DMS79 (cell line): ENCODE data around the gene USP6.
"Not testable (repeated sequence)": the region's sequence is repeated elsewhere in the genome, so short reads cannot be mapped to it uniquely, and the experiment has no call there.

Source experiments
- DNase-seq: peaks from one replicate; lab custom pipeline; 2025; lab: John Stamatoyannopoulos, UW

Gene USP6

DNA sequence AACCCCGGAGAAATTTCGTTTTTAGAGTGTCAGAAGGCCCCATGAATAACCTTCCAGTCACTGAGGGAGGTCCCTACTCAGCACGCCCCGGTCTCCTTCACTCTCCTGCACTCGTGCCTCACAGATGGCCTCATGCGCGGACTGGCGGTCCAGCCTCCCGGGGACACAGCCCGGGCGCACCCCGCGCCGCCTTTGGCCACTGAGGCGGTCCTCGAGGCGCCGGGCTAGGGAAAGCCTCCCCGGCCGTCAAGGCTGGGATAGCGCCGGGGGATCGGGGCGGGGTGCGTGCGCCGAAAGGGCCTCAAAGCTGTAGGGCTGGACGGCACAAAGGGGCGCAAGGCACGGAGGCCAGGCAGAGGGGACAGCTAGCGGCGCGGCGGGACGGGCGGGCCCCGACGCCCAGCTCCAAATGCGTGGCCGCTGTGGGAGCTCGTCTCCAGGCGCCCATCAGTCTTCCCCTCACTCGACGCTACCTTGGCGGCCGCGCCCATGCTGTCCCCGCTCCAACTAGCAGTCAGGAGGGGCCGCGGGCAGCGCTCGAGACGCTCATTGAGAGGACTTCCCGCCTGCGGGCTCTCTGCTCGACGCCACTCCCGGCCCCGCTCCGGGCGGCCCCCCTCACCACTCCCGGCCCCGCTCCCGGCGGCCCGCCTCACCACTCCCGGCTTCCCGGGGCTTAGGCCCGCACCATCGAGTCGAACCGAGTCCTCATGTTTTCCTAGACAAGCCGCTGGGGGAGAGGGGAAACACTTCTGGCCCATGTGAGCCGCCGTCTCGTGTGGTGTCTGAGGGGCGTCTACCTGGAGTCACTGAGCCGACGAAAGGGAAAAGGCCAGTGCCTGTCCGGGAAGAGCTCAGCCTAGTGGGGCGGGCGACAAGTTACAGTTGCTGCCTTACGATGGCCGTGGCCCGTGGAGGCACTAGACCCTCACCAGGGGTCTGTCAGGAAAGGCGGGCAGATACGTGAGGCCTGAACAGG lies at the start of gene USP6:
Gene USP6, plus strand, starts transcription at position 360 of the 979 bp plus-strand sequence. CDS start 14,336 bp downstream, outside the sequence.
- no peak for DNase-seq

DNA sequence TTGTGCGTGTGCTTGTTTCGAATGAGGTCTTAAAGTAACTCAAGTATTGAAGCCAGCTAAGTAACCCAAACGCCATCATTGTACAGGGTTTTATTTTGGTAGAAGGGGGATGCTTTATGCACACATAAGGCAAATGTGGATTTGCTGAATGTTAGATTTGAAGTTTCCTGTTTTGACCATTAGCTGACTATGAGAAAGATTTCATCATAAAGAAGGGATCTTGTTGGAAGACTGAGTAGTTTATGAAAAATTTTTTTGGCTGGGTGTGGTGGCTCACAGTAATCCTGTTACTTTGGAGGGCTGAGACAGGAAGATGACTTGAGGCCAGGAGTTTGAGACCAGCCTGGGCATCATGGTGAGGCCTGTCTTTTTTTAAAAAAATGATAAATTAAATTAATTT lies 47.6 kb upstream of the USP6 start:
- DNase-seq: no peak

DNA sequence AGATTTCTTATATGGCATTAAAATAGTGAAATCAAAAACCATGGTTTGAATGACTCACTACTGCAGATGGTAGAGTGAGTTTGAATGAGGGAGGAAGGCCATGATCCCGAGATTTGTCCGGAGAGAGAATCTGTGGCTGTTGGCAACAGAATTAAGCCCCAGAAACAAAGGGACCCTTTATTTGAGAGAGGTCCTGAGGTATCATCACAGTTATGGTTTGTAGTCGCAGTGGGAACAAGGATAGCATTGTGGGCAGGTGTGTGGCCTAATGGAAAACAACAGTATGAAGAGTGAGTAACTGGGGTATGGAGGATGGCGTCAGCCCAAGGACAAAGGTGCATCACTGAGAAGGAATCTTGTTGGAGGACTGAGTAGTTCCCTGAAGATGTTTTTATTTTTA lies 46.1 kb upstream of the USP6 start:
- no peak for DNase-seq

DNA sequence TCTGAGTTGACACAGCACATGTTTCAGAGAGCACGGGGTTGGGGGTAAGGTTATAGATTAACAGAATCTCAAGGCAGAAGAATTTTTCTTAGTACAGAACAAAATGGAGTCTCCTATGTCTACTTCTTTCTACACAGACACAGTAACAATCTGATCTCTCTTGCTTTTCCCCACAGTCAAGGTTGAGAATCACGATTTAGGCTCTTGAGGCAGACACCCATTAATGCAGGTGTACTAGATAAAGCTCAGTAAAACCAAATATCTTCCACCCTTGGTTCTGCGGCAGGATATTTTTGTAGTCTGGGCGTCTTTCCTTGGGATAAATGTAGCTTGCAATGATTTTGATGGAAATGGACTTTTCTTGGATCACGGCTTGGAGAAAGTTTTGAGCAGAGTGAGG lies 40.4 kb upstream of the USP6 start:
- DNase-seq: not testable (repeated sequence)

DNA sequence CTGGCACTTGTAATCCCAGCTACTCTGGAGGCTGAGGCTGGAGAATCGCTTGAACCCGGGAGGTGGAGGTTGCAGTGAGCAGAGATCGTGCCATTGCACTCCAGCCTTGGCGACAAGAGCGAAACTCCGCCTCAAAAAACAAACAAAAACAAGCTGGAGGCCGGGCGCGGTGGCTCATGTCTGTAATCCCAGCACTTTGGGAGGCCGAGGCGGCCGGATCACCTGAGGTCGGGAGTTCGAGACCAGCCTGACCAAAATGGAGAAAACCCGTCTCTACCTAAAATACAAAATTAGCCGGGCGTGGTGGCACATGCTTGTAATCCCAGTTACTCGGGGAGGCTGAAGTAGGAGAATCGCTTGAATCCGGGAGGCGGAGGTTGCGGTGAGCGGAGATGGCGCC lies 38.6 kb upstream of the USP6 start:
- not testable (repeated sequence) for DNase-seq

DNA sequence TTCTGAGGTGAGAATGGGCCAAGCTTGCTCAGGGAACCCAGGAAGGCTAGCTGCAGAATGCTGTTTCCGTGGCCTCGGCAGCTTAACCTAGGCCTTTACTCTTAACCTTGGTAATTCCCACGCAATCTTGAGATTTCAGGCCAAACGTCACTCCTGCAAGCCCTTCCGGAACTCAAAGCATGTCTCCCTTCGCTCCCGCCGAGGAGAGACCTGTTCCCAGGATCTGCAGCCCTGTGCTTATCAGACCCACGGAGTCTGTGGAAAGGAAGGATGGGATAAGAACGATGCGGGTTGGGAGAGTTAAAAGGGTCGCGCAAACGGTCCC lies 38.1 kb upstream of the USP6 start:
- DNase-seq: no peak

DNA sequence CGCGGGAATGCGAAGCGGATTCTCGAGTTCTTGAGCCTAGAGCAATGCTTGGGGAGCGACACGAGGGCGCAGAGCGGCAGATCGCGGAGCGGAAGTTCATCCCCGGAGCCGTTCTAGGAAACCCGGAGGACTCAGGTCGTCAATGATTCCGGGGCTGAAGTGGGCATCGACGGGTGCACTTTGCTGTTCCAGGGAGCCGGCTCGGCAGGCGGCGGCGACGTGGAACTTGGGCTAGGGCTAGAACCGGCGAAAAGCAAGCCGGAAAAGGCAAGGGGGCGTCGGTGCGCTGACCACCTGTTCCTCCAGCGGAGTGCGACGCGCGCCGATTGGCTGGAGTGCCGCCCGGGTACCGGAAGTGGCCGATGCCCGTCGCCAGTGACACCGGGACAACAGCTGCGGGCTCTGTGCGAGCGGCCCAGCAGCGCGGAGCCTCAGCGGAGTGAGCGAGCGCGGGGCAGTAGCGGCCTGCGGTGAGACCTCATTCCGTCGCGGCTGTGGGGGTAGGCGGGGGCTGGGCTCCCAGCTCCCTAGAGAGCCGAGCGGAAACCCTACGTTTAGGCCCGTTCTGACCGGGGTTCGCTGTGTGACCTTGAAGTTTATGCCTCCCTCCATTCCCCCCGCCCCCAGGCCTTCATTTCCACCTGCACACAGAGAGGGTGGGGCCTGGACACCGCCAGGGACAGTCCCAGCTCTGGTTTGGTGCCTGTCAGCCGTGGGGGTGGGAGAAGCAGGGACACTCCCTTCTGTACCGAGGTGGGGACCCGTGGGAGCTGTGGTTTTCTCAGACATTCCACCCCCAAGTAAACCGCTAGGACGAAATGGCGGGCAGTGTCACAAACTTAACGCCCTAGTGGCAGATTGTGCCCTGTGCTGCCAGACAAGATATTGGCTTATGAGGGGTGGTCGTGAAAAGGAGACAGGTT lies 37.5 kb upstream of the USP6 start, which contains the start of gene ZFP3:
Gene ZFP3, plus strand, starts transcription at position 362 of the 923 bp plus-strand sequence. CDS start 13,038 bp downstream, outside the sequence.
- peak; percentile 93 for DNase-seq

DNA sequence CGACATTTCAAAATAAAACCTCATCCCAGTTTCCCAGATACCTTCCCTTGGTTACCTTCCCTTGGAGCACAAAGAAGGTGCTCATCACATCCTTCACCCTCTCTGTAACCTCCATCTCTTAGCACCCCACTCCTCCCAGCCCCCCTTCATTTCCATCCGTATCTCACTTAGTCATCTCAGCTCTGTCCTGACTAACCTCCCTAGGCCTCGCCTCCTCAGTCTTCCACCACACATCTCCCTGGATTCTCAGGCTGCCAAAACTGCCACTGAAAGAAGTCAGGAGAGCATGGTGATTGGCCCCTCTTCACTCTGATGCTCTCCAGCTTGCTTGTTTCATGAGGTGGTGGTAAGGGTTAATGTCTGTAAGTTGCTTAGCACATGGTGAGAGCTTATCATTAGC lies 35.2 kb upstream of the USP6 start:
- no peak for DNase-seq

DNA sequence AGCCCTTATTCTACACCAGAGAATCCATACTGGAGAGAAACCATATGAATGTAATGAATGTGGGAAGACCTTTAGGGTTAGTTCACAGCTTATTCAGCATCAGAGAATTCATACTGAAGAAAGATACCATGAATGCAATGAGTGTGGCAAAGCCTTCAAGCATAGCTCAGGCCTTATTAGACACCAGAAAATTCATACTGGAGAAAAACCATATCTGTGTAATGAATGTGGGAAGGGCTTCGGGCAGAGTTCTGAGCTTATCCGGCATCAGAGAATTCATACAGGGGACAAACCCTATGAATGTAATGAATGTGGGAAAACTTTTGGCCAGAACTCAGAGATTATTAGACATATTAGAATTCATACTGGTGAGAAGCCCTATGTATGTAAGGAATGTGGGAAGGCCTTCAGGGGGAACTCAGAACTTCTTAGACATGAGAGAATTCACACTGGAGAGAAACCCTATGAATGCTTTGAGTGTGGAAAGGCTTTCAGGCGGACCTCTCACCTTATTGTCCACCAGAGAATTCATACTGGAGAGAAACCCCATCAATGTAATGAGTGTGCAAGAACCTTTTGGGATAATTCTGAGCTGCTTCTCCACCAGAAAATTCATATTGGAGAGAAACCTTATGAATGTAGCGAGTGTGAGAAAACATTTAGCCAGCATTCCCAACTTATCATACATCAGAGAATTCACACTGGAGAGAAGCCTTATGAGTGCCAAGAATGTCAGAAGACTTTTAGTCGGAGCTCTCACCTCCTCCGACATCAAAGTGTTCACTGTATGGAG lies 23.4 kb upstream of the USP6 start:
- DNase-seq: no peak

DNA sequence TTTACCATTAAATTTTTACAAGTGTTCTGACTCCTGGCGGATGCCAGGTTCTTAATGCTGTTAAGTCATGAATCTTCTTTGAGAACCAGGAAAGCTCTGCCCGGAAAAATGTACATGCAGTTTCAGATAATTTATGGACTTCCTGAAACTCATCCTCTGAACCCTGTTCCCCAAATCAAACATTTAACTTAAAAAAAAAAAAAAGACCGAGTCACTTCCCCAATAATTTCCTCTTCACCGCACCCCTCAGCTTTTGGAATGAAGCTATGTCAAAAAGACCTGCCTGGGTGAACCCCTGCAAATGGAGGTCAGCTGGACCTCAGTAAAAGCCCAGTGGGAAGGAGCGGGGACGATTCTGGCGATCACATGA lies 19.1 kb upstream of the USP6 start:
- DNase-seq: no peak

DNA sequence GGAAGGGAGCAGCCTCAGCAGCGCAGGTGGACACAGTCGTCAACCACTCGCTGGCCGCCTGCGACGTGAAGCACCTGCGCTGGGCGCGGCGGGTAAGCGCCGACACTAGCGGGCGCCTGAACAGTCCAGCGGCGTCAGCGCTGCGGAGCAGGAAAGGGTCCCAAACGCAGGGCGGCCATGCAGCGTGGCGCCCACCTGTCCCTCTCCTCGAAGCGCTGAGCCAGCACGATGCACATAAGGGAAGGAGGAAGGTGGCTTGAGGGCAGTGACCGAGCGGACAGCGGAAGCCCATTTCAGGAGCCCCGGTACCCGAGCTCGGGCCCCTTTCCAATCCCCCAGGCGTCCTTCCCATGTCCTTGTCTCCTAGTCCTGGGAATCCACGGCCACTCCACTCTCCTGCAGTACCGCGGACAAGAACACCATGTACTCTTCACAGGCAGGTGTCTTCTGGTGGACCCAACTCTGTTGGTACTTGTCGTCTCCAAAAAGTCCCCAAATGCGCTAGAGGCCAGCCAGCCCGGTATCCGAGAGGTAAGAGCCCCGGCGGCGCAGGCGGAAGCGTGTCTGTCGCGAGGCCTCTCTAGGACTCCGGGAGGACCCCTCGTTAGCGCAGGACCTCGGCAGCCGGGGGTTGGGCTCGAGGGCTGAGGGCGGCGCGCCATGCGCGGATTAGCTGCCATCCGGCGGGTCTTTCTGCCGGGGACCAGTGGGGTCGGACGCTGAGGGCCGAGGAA lies 18.6 kb upstream of the USP6 start:
- DNase-seq: peak; percentile 77

DNA sequence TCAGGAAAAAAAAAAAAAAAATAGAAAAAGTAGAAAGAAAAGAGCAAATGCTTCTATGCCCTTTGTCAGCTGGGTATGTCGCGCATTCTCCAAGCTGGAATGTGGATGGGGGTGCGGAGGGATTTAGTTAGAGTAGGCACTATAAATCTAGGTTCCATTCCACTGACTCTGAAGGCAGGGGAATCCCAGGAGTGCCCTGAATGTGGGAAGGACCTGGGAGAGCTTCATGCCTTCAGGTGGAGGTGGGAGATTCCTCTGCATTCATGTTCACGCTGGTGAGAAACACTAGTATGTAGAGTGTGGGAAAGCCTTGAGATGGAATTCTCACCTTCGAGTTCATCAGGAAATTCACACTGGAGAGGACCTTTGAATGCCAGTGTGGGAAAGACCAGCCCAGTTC lies 16.6 kb upstream of the USP6 start:
- no peak for DNase-seq

DNA sequence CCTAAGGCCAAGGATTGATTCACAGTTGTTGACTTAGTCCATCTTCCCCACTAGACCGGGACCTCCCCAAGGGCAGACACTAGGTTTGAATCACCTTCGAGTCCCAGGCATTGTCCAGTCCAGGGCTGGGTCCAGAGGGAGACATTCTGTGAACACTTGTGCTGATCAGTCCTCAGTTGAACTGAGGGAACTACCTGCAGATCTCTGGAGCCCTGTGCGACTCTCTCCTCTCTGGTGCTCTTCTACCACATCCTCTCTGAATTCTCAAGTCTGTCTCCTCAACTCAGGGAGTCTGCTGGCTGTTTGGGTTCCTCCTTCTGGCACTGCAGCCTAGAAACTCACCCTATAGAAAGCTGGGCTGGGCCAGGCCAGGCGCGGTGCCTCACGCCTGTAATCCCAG lies 15.0 kb upstream of the USP6 start:
- no peak for DNase-seq

DNA sequence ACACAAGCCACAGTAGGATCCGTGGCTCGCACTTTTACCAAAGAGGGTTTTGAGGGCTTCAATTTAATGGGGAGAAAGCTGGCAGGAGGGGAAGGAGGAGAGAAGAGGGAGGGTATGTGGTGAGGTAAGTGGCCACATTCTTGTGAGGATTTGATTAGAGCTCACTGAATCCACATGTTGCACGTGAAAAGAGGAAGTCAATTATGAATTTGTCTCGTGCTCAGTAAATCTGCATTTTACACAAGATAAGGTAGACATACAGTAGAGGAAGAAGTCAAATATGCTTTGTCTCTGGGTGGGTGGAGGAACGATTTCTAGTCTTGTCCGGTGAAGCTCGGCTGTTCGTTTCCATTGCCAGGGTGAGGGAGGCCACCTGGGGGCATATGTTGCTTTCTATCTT lies 5.0 kb upstream of the USP6 start:
- peak; percentile 4 for DNase-seq

DNA sequence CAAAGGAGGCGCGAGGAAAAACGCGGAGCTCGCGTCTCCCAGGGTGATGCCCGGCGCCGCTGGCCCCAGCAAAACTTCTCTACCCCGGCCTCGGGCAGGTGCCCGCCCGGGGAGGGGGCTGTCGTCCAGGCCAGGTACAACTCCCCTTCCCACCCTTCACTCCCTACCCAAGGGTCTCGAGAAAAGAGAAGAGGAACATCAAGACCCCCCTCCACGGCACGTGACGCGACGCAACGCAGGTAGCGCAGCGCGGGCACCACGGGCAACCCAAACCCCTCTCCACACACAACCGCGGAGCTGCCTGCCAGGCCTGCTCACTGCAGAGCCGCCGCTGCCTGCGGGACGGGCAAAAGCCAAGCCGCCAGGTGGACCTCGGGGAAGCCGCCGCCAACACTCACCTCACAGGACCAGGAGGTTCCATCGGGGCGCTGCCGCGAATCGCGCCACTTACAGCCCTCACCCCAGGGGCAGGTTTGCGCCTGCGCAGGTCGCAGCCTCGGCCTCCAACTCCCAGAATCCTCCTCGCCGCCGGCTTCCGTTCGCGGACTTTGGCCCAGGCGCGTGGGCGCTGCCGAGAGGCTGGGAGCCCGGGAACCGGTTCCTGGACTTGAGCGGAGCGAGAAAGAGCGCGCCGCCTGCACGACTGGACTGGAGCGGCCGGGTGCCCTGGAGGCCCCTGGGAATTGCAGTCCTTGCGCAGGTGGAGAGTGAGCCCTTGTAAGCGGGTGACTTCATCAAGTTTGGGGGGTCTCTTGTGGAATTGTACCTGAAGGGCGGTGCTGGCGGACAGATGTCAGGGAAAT lies 4.2 kb upstream of the USP6 start, which contains the start of gene ZNF232:
Gene ZNF232, minus strand, starts transcription at position 477 of the 803 bp plus-strand sequence. Its CDS starts 56 bp downstream, at position 421.
- peak; percentile 96 for DNase-seq

DNA sequence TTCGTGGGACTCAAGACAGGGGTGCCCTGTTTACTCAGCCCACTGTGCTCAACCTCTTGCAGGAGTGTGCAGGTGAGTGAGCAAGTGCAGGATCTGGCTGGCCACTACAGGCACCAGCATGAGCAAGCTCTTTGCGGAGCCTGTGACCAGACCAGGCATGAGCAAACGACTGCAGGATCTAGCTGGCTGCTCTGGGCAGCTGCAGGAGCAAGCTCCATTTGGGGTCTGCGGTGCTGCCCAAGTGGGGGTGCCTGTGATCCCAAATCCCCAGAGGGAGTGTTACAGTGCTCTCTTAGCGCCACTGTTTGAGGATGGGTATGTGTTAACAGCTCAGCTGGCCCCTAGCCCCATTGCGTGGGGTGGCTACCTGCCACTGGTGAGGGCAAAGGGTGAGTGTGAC lies 2.4 kb downstream of the USP6 start:
- no peak for DNase-seq

DNA sequence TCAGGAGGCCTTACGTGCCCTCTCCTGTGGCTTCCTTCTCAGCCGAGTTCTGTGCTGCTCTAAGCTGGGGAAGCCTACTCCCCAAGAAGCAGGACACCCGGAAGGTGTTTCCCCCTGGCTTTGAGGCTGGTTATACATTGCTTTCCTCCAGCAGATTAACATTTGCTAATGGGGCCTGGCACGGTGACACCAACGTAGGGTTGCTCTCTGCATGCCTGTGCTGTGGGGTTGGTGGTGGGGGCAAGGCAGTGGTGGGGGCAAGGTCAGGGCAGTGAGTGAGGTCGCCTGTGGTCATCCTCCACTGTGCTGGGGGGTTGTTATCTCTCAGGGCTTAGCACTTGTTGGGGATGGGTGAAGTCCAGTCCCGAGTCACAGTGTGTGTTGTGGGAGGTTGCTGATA lies 4.2 kb downstream of the USP6 start:
- DNase-seq: no peak

DNA sequence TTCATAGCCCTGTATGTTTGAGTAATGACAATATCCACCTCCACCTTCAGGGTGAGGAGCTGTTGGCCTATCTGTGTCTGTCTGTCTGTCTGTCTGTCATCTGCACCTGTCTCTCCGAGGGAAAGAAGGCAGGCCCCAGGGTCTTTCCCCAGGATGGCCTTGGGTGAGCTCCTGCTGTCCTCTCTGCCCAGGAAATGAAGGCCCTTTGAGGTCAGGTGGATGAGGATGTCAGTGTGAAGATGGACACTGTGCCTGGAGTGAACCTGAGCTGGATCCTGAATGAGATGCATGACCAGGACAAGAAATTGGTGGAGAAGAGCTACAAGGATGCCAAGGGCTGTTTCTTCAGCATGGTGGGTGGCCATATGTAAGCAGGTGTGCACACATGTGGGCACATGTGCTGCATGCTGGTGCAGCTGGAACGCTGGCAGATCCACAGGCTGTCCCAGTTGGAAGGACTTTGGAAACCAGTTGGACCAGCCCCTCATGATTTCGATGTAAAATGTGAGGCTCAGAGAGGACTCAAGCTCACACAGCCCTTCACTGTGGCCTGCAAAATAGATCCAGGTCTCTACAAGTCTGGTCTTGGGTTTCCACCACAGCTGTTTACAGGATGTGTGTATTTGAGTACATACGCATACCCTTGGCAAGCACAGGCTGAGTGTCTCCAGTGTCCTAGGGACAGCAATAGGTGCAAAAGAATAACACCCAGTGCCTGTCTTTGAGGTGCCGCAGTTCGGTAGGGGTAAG lies 4.8 kb downstream of the USP6 start:
- not testable (repeated sequence) for DNase-seq

DNA sequence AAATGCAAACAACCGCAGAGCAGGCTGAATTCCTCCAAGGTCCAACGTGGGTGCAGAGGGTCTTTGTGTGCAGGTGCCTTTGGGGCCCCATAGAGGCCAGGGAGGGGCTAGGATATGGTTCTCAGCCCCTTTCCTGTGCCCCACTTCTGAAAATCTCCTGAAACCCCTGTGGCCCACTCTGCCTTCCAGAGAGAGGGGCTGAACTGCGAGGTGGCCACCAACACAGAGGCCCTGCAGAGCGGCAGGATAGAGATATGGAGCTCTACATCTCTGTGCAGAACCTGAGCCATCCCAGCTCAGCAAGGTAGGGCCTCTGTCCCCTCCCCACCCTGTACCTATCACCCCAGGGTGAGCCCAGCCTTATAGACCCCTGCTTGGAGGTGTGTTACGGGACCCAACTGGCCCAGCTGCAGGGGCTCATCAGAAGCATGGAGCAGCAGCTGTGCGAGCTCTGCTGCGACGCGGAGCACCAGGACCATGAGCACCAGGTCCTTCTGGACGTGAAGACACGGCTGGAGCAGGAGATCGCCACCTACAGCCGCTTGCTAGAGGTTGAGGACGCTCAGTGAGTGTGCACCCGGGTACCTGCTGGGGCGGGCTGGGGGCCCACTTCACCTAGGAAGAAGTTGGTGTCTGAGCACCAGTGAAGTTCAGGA lies 5.5 kb downstream of the USP6 start:
- no peak for DNase-seq
